Activated CD4-positive, alpha-beta T cell treated with anti-CD3 and anti-CD28 coated beads for 36 hours (primary cell): ENCODE data around the gene ERCC8. TPM values are rescaled to one million over a fixed set of nuclear protein-coding genes. Genes with fewer than 3 reads are reported as not detected.

ENCODE experiments used
- ATAC-seq: fragments of 200-7000 bp; cut with Tn5 transposase; one replicate; pipeline ENCODE4 v1.10.0; 2021; ENCODE audit warnings: mild to moderate bottlenecking, moderate library complexity
- CTCF ChIA-PET: fragments of 350-600 bp; sonication (Branson Sonifier 250); formaldehyde crosslinking; loops from one replicate; lab custom pipeline; 2021; ENCODE audit warnings: antibody characterized with exemption; lab: Charles Lee
- POLR2A ChIA-PET: fragments of 350-600 bp; sonication (Branson Sonifier 250); formaldehyde crosslinking; loops from one replicate; lab custom pipeline; 2021; ENCODE audit warnings: antibody characterized with exemption, inconsistent platforms; lab: Charles Lee
- DNase-seq: peaks from one replicate; pipeline ENCODE4 v3.0.0-alpha.2; 2020
- H3K27ac Mint-ChIP-seq: one replicate; pipeline ENCODE4 v1.8.0; 2021; ENCODE audit warnings: mixed read lengths
- H3K27me3 Mint-ChIP-seq: one replicate; pipeline ENCODE4 v1.8.0; 2021; ENCODE audit warnings: mixed read lengths
- H3K36me3 Mint-ChIP-seq: one replicate; pipeline ENCODE4 v1.8.0; 2021; ENCODE audit warnings: low read depth, mixed read lengths
- H3K4me1 Mint-ChIP-seq: one replicate; pipeline ENCODE4 v1.8.0; 2021; ENCODE audit warnings: mixed read lengths
- H3K4me3 Mint-ChIP-seq: one replicate; pipeline ENCODE4 v1.8.0; 2021; ENCODE audit warnings: mild to moderate bottlenecking, moderate library complexity, mixed read lengths
- H3K9me3 Mint-ChIP-seq: one replicate; pipeline ENCODE4 v1.8.0; 2021; ENCODE audit warnings: low read depth, mixed read lengths
- intact Hi-C, 2 experiments: fragments of 100-400 bp; cut with DNase I in 1 of 2; cut with micrococcal nuclease in 1 of 2; formaldehyde crosslinking; loops; one replicate each; pipeline versions ENCODE4 v1.14.2 to v1.15.1; 2022 to 2024; cut with DNase I, micrococcal nuclease
- total RNA-seq, 2 experiments: library from RNA; stranded (reverse); gene quantifications; one replicate each; pipeline ENCODE4 v1.2.3, GENCODE V29; 2021

Gene ERCC8
- total RNA-seq, 2 experiments from 2014 or later = 9.0 to 12.5 TPM

DNA sequence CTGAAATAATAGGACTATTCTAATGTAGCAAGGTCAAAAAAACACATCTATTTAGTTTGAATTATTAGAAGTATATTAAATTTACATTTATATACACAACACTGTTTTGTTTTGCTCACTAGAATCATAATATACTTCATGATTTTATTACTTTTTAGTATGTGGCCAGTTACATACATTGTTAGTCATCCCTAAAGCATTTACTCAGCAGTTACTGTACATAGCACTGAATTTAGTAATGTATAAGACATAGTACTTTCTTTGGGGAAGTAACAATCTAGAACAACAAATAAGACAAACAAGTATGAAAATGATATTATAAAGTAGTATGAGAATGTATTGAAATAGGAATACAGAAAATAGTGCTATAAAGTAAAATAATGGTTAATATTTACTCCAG is 28.2 kb downstream of the ERCC8 start:
- Mint-ChIP-seq H3K27ac (no peak overlapping the region), H3K36me3 (peaks cover 48% of the 10 kb centered on the region), H3K27me3 (no peaks in the 10 kb centered on the region), H3K4me3 (no peak overlapping the region), H3K4me1 (no peaks in the 10 kb centered on the region), H3K9me3 (no peaks in the 10 kb centered on the region)
- no peak for DNase-seq
- ChIA-PET POLR2A (no interaction called here), CTCF (no interaction called here)
- no peak for ATAC-seq
- intact Hi-C loops = no loop called here

DNA sequence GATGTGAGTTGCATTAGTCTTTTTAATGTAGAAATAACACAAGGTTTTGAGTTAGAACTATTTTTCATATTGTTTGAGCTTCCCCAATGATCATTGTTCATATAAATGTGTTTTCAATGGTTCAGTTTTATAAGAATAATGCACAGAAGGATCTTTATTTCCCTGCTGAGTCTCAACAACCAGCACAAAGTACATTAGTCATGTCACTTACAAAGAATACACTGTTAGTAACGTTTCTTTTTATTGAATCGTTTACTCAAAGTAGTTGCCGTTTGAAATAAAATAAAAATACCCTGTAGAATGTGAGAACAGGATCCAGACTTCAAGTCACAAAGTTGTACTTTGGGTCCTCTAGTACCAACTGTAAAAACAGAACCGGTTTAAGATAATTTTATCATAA is 41.5 kb downstream of the ERCC8 start:
- no peak for DNase-seq
- H3K27ac Mint-ChIP-seq = no peak overlapping the region
- no peaks in the 10 kb centered on the region for H3K27me3 Mint-ChIP-seq
- H3K36me3 Mint-ChIP-seq = peaks cover 22% of the 10 kb centered on the region
- no peak for ATAC-seq
- no peaks in the 10 kb centered on the region for H3K9me3 Mint-ChIP-seq
- no peaks in the 10 kb centered on the region for H3K4me1 Mint-ChIP-seq
- H3K4me3 Mint-ChIP-seq = no peak overlapping the region
- intact Hi-C loops = no loop called here
- ChIA-PET CTCF (no interaction called here), POLR2A (no interaction called here)

DNA sequence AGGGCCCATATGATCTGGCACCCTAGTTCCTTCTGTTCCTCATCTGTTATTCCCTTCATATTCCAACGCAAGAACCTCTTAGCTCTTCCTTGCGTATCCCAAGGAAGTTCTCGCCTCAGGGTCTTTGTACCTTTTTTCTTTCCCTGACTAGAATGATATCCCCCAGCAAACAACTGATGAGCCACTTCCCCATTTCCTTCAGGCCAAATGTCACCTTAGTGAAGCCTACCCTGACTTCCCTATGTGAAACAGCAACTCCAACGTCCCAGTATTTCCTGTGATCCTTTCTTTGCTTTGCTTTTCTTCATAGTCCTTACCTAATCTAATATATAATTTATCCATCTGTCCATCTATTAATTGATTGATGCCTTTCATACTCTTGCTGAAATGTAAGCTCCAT is 47.9 kb downstream of the ERCC8 start:
- intact Hi-C loops = no loop called here
- ATAC-seq (no peak), DNase-seq (no peak)
- Mint-ChIP-seq H3K4me1 (no peaks in the 10 kb centered on the region), H3K27me3 (no peaks in the 10 kb centered on the region), H3K4me3 (no peak overlapping the region), H3K36me3 (peaks cover 46% of the 10 kb centered on the region), H3K9me3 (no peaks in the 10 kb centered on the region), H3K27ac (no peak overlapping the region)
- POLR2A ChIA-PET = no interaction called here
- CTCF ChIA-PET = no interaction called here

DNA sequence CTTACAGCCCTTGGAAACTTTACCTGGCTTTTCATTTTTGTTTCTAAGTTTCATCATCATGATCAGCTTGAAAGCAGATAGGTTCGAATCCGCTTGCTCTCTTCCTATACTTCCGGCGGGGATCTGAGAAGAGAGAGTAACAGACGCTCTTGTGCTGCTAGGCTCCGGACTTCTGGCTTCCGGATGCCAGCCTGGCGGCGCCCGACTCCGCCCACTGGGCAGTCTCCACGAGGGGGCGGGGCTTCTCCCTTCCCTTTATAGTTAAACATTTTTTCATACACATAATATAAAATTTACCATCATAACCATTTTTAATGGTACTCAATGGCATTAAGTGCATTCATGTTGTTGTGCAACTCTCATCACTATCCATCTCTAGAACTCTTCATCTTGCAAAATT is 51.3 kb downstream of the ERCC8 start:
- ChIA-PET POLR2A (no interaction called here), CTCF (no interaction called here)
- no peaks in the 10 kb centered on the region for H3K9me3 Mint-ChIP-seq
- no peaks in the 10 kb centered on the region for H3K4me1 Mint-ChIP-seq
- no peak overlapping the region for H3K4me3 Mint-ChIP-seq
- DNase-seq (no peak), ATAC-seq (no peak)
- peaks cover 36% of the 10 kb centered on the region for H3K36me3 Mint-ChIP-seq
- no peak overlapping the region for H3K27ac Mint-ChIP-seq
- intact Hi-C loops = no loop called here
- no peaks in the 10 kb centered on the region for H3K27me3 Mint-ChIP-seq

DNA sequence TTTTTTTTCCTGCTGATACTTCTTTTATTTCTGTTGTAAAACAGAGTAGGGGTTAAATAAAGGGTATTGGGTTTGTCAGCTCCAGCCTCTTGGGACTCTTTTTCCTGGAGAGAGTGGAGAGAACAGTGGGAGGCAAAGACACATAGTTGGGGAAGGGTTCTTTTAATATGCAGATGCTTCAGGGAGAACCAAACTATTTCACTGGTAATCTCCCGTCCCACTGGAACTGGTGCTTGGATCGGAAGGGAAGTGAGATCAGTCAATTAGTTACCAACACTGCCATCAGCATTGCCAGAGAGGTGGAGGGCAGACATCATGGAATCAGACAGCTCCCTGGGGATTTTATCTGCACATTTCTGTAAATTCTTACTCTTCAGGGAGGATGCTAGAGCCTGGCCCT is 53.2 kb downstream of the ERCC8 start:
- ATAC-seq (no peak), DNase-seq (no peak)
- Mint-ChIP-seq H3K27me3 (no peaks in the 10 kb centered on the region), H3K27ac (no peak overlapping the region), H3K4me1 (peaks cover 2% of the 10 kb centered on the region), H3K36me3 (peaks cover 33% of the 10 kb centered on the region), H3K9me3 (no peaks in the 10 kb centered on the region), H3K4me3 (no peak overlapping the region)
- ChIA-PET POLR2A (no interaction called here), CTCF (no interaction called here)
- intact Hi-C loops = no loop called here

DNA sequence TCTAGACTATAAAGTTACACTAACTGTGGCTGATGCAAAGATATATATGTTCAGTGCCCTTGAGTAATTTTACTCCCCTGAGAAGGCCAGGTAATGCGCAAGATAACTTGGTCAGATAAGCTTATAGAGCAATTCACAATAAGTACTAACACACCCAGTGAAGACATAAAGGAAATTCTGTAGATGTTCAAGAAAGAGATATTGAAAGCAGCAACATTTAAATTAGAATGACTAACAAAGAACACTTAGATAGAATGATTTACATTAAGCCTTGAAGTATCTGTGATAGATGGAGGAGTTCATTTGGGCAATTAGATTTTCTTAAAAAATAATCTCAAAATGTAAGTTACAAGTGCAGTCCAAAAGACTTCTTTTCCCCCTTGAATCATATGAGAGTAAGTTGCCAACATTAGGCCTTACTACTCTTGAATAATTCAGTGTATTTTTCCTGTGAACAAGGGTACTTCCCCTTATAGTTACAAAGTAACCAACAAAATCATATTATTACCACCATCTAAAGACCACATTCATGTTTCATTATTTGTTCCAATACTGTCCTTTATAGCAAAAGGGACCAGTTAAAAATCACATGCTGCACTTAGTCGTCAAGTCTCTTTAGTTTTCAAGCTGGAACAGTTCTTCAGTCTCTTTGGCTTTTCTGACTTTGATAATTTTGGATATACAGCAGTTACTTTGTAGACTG is 56.4 kb downstream of the ERCC8 start:
- POLR2A ChIA-PET = interaction anchor here (0.6 kb wide), 1 partner anchor 190 kb away, joined by 3 read pairs; no protein-coding TSS in a partner anchor
- Mint-ChIP-seq H3K36me3 (peaks cover 24% of the 10 kb centered on the region), H3K4me3 (no peak overlapping the region), H3K9me3 (no peaks in the 10 kb centered on the region), H3K4me1 (peaks cover 2% of the 10 kb centered on the region), H3K27me3 (no peaks in the 10 kb centered on the region), H3K27ac (no peak overlapping the region)
- CTCF ChIA-PET = no interaction called here
- intact Hi-C loops = no loop called here
- DNase-seq (no peak), ATAC-seq (no peak)

GRCh38 chr5:60887746-60888145 is 57.1 kb downstream of the ERCC8 start:
- CTCF ChIA-PET = no interaction called here
- H3K27ac Mint-ChIP-seq = no peak overlapping the region

GRCh38 chr5:60887096-60887495 is 57.8 kb downstream of the ERCC8 start:
- H3K4me3 Mint-ChIP-seq = no peak overlapping the region
- no peaks in the 10 kb centered on the region for H3K27me3 Mint-ChIP-seq
- ChIA-PET CTCF (no interaction called here), POLR2A (no interaction called here)
- no peak for ATAC-seq
- peaks cover 2% of the 10 kb centered on the region for H3K4me1 Mint-ChIP-seq
- intact Hi-C loops = no loop called here
- peaks cover 21% of the 10 kb centered on the region for H3K36me3 Mint-ChIP-seq
- DNase-seq = no peak
- peaks cover 2% of the 10 kb centered on the region for H3K9me3 Mint-ChIP-seq
- H3K27ac Mint-ChIP-seq = no peak overlapping the region

More at GRCh38 chr5:60887746-60888145, 57.1 kb downstream of the ERCC8 start:
- intact Hi-C loops = no loop called here
- peaks cover 2% of the 10 kb centered on the region for H3K4me1 Mint-ChIP-seq
- DNase-seq (no peak), ATAC-seq (no peak)
- POLR2A ChIA-PET = interaction anchor here (0.6 kb wide), 1 partner anchor 189 kb away, joined by 3 read pairs; no protein-coding TSS in a partner anchor
- H3K36me3 Mint-ChIP-seq = peaks cover 22% of the 10 kb centered on the region
- no peaks in the 10 kb centered on the region for H3K27me3 Mint-ChIP-seq
- H3K4me3 Mint-ChIP-seq = no peak overlapping the region
- H3K9me3 Mint-ChIP-seq = peaks cover 2% of the 10 kb centered on the region

DNA sequence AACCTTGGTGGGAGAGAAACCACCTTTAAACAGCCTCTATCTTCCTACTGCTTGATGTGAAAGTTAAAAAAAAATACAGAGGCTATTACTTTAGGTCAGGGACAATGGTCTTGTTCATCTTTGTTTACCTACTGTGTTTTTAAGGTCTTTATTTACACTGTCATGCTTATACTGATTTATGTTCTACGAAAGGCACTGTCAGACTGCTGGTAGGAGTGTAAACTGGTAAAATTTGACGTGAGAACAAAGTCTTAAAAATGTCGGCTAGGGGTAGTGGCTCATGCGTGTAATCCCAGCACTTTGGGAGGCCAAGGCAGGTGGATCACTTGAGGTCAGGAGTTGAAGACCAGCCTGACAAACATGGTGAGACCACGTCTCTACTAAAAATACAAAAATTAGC is 58.7 kb downstream of the ERCC8 start:
- CTCF ChIA-PET = no interaction called here
- no peak for DNase-seq

DNA sequence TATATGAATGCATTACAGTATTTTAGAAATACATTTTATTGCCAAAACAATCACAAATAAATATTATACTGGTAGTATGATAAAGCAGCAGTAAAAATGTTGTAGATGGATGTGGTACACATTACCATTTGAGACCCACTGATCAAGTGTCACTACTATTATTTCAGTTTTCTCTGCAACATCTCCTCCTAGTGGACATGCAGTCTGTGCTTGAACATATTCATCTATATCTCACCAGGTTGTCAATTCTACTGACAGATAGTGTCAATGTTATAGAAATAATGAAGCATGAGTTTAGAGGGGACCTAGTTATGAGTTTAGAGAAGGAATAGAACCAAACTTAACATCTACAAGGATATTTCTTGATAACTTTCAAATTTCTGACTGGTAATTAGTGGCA is 61.6 kb downstream of the ERCC8 start:
- CTCF ChIA-PET = no interaction called here
- DNase-seq = no peak

More for the DNA sequence above, 58.7 kb downstream of the ERCC8 start:
- Mint-ChIP-seq H3K9me3 (peaks cover 2% of the 10 kb centered on the region), H3K27ac (no peak overlapping the region), H3K4me1 (peaks cover 2% of the 10 kb centered on the region), H3K4me3 (no peak overlapping the region), H3K36me3 (peaks cover 24% of the 10 kb centered on the region), H3K27me3 (no peaks in the 10 kb centered on the region)
- POLR2A ChIA-PET = no interaction called here
- no peak for ATAC-seq
- intact Hi-C loops = no loop called here

GRCh38 chr5:60872892-60873291 is 72.0 kb downstream of the ERCC8 start:
- POLR2A ChIA-PET = no interaction called here
- intact Hi-C loops = no loop called here

More for the DNA sequence above, 61.6 kb downstream of the ERCC8 start:
- Mint-ChIP-seq H3K27me3 (no peaks in the 10 kb centered on the region), H3K27ac (no peak overlapping the region), H3K4me3 (no peak overlapping the region), H3K9me3 (peaks cover 4% of the 10 kb centered on the region), H3K36me3 (peaks cover 23% of the 10 kb centered on the region), H3K4me1 (peaks cover under 1% of the 10 kb centered on the region)
- intact Hi-C loops = loop anchor here in 1 of 2 experiments (5.0 kb wide), 1 partner anchor 206 kb away; no protein-coding TSS in a partner anchor
- no peak for ATAC-seq
- POLR2A ChIA-PET = no interaction called here

GRCh38 chr5:60870857-60871256 is 74.0 kb downstream of the ERCC8 start:
- ChIA-PET CTCF (interaction anchor here (1.0 to 1.2 kb wide), 2 partner anchors 15 to 28 kb away, joined by 3 read pairs; no protein-coding TSS in a partner anchor), POLR2A (interaction anchor here (0.7 kb wide), 1 partner anchor 66 kb away, joined by 3 read pairs; no protein-coding TSS in a partner anchor)
- no peaks in the 10 kb centered on the region for H3K4me1 Mint-ChIP-seq
- H3K27ac Mint-ChIP-seq = no peak overlapping the region
- H3K36me3 Mint-ChIP-seq = peaks cover 24% of the 10 kb centered on the region
- ATAC-seq (no peak), DNase-seq (no peak)
- H3K9me3 Mint-ChIP-seq = peaks cover 20% of the 10 kb centered on the region
- no peak overlapping the region for H3K4me3 Mint-ChIP-seq
- intact Hi-C loops = no loop called here
- H3K27me3 Mint-ChIP-seq = no peaks in the 10 kb centered on the region

More at GRCh38 chr5:60872892-60873291, 72.0 kb downstream of the ERCC8 start:
- H3K36me3 Mint-ChIP-seq = peaks cover 24% of the 10 kb centered on the region
- H3K4me1 Mint-ChIP-seq = no peaks in the 10 kb centered on the region
- no peak overlapping the region for H3K4me3 Mint-ChIP-seq
- H3K27me3 Mint-ChIP-seq = no peaks in the 10 kb centered on the region
- no peak overlapping the region for H3K27ac Mint-ChIP-seq
- H3K9me3 Mint-ChIP-seq = peaks cover 20% of the 10 kb centered on the region
- ATAC-seq (no peak), DNase-seq (no peak)
- CTCF ChIA-PET = no interaction called here
